Caco-2 (cell line): Measurements from ENCODE around the gene RTN4RL1. TPM values are rescaled to one million over a fixed set of nuclear protein-coding genes. Genes with fewer than 3 reads are reported as not detected.

ENCODE experiments used
- BruUV-seq: library from RNA; stranded (reverse); fragments of 400-500 nt; replicated peaks from 2 replicates; lab custom pipeline; 2021; lab: Mats Ljungman, UMichigan
- CTCF ChIA-PET: fragments of 300-600 bp; sonication (Branson Sonifier 250); formaldehyde crosslinking; loops from one replicate; lab custom pipeline; 2022; ENCODE audit warnings: antibody characterized with exemption; lab: Charles Lee
- POLR2A ChIA-PET: fragments of 300-600 bp; sonication (Branson Sonifier 250); formaldehyde crosslinking; loops from one replicate; lab custom pipeline; 2022; ENCODE audit warnings: antibody characterized with exemption; lab: Charles Lee
- DNase-seq, 2 experiments: peaks; one replicate each; pipeline versions ENCODE4 v3.0.0 to v3.0.0-alpha.2; 2020 to 2022
- H3K27me3 ChIP-seq: replicated peaks from 2 replicates; pipeline ENCODE4 v1.6.0; 2011; ENCODE audit warnings: low read length; ENCODE audit not compliant: control insufficient read depth, insufficient read depth
- H3K36me3 ChIP-seq: 2 replicates; pipeline ENCODE4 v1.5.1; 2011; ENCODE audit warnings: low read length; ENCODE audit not compliant: control insufficient read depth, insufficient read depth
- H3K4me1 ChIP-seq: fragments of 250-450 bp; sonication (Bioruptor Pico); 2 replicates; pipeline ENCODE4 v1.5.1; 2020; ENCODE audit warnings: mild to moderate bottlenecking
- H3K4me3 ChIP-seq: 2 replicates; pipeline ENCODE4 v1.5.1; 2011; ENCODE audit warnings: low read depth, mild to moderate bottlenecking, control low read depth, low read length
- H3K9me3 ChIP-seq: fragments of 250-450 bp; sonication (Bioruptor Pico); 2 replicates; pipeline ENCODE4 v1.5.1; 2020; ENCODE audit warnings: mild to moderate bottlenecking, moderate library complexity
- H3K27ac Mint-ChIP-seq: one replicate; pipeline ENCODE4 v1.8.0; 2022; ENCODE audit warnings: mixed read lengths; ENCODE audit not compliant: unreplicated experiment
- H3K27me3 Mint-ChIP-seq: one replicate; pipeline ENCODE4 v1.8.0; 2022; ENCODE audit warnings: mixed read lengths; ENCODE audit not compliant: insufficient read depth, unreplicated experiment
- H3K36me3 Mint-ChIP-seq: one replicate; pipeline ENCODE4 v1.8.0; 2022; ENCODE audit warnings: mild to moderate bottlenecking, mixed read lengths; ENCODE audit not compliant: insufficient read depth, unreplicated experiment
- H3K4me1 Mint-ChIP-seq: one replicate; pipeline ENCODE4 v1.8.0; 2022; ENCODE audit warnings: low read depth, mixed read lengths; ENCODE audit not compliant: unreplicated experiment
- H3K4me3 Mint-ChIP-seq: one replicate; pipeline ENCODE4 v1.8.0; 2022; ENCODE audit warnings: mild to moderate bottlenecking, moderate library complexity, mixed read lengths; ENCODE audit not compliant: unreplicated experiment
- H3K9me3 Mint-ChIP-seq: one replicate; pipeline ENCODE4 v1.8.0; 2022; ENCODE audit warnings: mixed read lengths; ENCODE audit not compliant: unreplicated experiment
- intact Hi-C: fragments of 100-400 bp; cut with micrococcal nuclease; formaldehyde crosslinking; loops from one replicate; pipeline ENCODE4 v1.10.0; 2022; ENCODE audit not compliant: unreplicated experiment
- total RNA-seq: library from RNA; stranded (reverse); gene quantifications from 2 replicates; pipeline ENCODE4 v1.2.3, GENCODE V29; 2022
- TF ChIP-seq, protein P1 (sequence below), 2 experiments: fragments of 200-600 bp in 1 of 2; IDR thresholded peaks; 1 replicate in 1 of 2; 2 replicates in 1 of 2; pipeline versions ENCODE4 v1.5.1 to v1.8.0; 2011 to 2022; ENCODE audit warnings: antibody characterized with exemption in 1 of 2, control low read depth in 1 of 2, inconsistent platforms in 1 of 2, low read depth in 1 of 2, low read length in 1 of 2, mild to moderate bottlenecking in 1 of 2, moderate library complexity in 1 of 2; ENCODE audit not compliant: insufficient read depth in 1 of 2, severe bottlenecking in 1 of 2, unreplicated experiment in 1 of 2

The RTN4RL1 gene
- total RNA-seq, 1 experiment from 2014 or later: 0.54 TPM

DNA sequence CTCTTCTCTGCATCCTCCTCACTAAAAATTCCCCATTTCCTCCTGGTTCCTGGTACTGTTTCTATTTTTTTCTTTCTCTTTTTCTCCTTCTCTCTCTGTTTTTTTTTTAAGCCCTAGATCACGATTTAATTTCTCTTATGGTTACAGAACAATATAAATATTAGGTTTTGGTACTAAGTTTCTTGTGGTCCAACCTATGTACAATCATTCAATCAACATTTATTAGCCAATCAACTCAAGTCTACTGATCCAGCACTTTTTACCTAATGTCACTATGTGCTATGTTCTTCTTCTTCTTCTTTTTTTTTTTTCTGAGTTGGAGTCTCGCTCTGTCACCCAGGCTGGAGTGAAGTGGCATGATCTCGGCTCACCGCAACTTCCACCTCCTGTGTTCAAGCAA is 12.6 kb downstream of the RTN4RL1 start:
- intact Hi-C loops: no loop called here
- no peak for DNase-seq
- ChIA-PET POLR2A (no interaction called here), CTCF (no interaction called here)
- TF ChIP-seq, protein P1, sequence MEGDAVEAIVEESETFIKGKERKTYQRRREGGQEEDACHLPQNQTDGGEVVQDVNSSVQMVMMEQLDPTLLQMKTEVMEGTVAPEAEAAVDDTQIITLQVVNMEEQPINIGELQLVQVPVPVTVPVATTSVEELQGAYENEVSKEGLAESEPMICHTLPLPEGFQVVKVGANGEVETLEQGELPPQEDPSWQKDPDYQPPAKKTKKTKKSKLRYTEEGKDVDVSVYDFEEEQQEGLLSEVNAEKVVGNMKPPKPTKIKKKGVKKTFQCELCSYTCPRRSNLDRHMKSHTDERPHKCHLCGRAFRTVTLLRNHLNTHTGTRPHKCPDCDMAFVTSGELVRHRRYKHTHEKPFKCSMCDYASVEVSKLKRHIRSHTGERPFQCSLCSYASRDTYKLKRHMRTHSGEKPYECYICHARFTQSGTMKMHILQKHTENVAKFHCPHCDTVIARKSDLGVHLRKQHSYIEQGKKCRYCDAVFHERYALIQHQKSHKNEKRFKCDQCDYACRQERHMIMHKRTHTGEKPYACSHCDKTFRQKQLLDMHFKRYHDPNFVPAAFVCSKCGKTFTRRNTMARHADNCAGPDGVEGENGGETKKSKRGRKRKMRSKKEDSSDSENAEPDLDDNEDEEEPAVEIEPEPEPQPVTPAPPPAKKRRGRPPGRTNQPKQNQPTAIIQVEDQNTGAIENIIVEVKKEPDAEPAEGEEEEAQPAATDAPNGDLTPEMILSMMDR (IDR thresholded peaks at IDR 0.05; ENCODE audit: insufficient read depth in 1 of 2, low read depth in 1 of 2, low read length in 1 of 2, severe bottlenecking in 1 of 2, unreplicated experiment in 1 of 2): no peak
- no peaks in the 10 kb centered on the region for H3K36me3 ChIP-seq
- Mint-ChIP-seq H3K4me3 (no peak overlapping the region), H3K27ac (no peak overlapping the region), H3K4me1 (peaks cover 10% of the 10 kb centered on the region), H3K9me3 (peaks cover 10% of the 10 kb centered on the region), H3K36me3 (peaks cover under 1% of the 10 kb centered on the region), H3K27me3 (peaks cover 4% of the 10 kb centered on the region)
- no TSS peak for BruUV-seq
- 0 out of 2 replicates have a peak, but pooled peaks cover 8% of the 10 kb centered on the region for H3K9me3 ChIP-seq
- no peaks in the 10 kb centered on the region for H3K27me3 ChIP-seq
- no peaks in the 10 kb centered on the region; the same call in 1 of the 2 replicates for H3K4me1 ChIP-seq
- H3K4me3 ChIP-seq: no peak overlapping the region

DNA sequence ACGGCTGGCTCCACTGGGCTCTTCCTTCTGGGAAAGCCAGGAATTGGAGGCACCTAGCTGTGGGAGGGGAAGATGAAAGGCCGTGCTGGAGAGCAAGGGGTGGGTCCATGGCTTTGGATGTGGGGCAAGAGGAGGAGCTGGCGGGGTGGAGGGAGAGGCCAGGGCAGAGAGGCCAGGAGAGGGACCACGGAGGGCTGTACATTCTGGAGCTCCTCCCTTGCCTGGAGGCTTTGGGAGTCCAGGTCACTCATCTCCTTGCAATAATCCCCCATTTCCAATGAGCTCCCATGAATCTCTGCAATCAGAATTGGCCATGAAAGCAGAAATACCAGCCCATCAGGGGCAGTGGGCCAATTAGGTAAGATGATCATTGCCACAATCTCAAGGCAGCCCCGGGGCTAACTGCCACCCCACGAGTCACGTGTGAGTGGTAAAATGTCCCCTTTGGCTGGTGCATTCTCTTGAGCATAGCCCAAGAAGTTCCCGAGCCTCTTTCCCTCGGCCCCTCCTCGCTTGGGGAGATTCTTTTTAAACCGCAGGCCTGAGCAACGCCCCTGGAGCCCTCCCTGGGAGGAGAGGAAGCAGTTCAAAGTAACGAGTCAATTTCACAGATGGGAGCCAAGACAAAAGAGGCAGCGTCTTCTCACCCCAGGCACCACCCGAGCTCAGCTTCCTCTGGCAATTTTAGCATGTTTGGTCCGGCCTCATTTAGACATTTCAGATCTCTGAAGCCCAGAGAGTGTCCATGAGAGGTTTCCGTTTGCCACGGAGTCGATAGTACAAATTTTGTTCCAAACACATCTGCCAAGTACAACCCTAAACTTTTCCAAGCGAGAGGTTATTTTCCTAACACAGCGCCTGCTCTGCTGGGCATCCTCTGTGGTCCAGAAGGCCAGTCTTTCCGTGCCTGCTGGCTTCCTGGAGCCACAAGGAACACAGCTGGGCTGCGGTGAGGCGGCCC is 13.4 kb downstream of the RTN4RL1 start:
- TF ChIP-seq, protein P1 (IDR thresholded peaks at IDR 0.05; ENCODE audit: insufficient read depth in 1 of 2, low read depth in 1 of 2, low read length in 1 of 2, severe bottlenecking in 1 of 2, unreplicated experiment in 1 of 2): no peak
- no peaks in the 10 kb centered on the region for H3K36me3 ChIP-seq
- Mint-ChIP-seq H3K4me3 (no peak overlapping the region), H3K36me3 (peaks cover 6% of the 10 kb centered on the region), H3K27ac (no peak overlapping the region), H3K27me3 (peaks cover 4% of the 10 kb centered on the region), H3K9me3 (peaks cover 10% of the 10 kb centered on the region), H3K4me1 (peaks cover 10% of the 10 kb centered on the region)
- no peaks in the 10 kb centered on the region; the same call in 1 of the 2 replicates for H3K4me1 ChIP-seq
- intact Hi-C loops: no loop called here
- BruUV-seq: no TSS peak
- no peaks in the 10 kb centered on the region for H3K27me3 ChIP-seq
- ChIA-PET POLR2A (no interaction called here), CTCF (interaction anchor here (1.1 kb wide), 1 partner anchor 14 kb away, joined by 3 read pairs; the partner anchor contains the start of gene RTN4RL1)
- H3K9me3 ChIP-seq: 0 out of 2 replicates have a peak, but pooled peaks cover 8% of the 10 kb centered on the region
- no peak for DNase-seq
- H3K4me3 ChIP-seq: no peak overlapping the region

DNA sequence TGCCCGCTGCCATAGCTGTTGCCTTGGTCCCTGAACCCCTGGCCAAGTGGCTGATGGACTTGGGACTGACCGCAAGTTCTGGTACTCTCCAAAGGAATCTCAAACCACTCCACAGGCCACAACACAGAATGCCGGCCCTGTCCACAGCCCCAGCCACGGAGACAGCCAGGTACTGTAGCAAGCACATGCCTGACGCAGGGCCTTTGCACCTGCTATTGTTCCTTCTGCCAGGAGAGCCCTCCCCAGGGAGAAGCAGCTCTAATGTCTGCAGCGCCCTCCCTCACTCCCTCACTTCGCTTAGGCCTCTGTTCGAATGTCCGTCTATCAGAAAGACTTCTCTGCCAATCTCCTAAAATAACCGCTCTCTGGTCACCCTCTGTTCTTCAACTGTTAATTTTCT is 15.4 kb downstream of the RTN4RL1 start:
- ChIA-PET POLR2A (no interaction called here), CTCF (no interaction called here)
- Mint-ChIP-seq H3K27me3 (peaks cover 2% of the 10 kb centered on the region), H3K36me3 (peaks cover 6% of the 10 kb centered on the region), H3K4me1 (peaks cover 10% of the 10 kb centered on the region), H3K27ac (no peak overlapping the region), H3K4me3 (no peak overlapping the region), H3K9me3 (peaks cover 10% of the 10 kb centered on the region)
- no peak for DNase-seq
- H3K4me1 ChIP-seq: no peaks in the 10 kb centered on the region; the same call in 1 of the 2 replicates
- TF ChIP-seq, protein P1 (IDR thresholded peaks at IDR 0.05; ENCODE audit: insufficient read depth in 1 of 2, low read depth in 1 of 2, low read length in 1 of 2, severe bottlenecking in 1 of 2, unreplicated experiment in 1 of 2): no peak
- H3K27me3 ChIP-seq: no peaks in the 10 kb centered on the region
- H3K9me3 ChIP-seq: 0 out of 2 replicates have a peak, but pooled peaks cover 8% of the 10 kb centered on the region
- H3K4me3 ChIP-seq: no peak overlapping the region
- BruUV-seq: no TSS peak
- H3K36me3 ChIP-seq: no peaks in the 10 kb centered on the region
- intact Hi-C loops: no loop called here
